HG03571 (cell line): Measurements from ENCODE around the gene TENM3.
"Not testable (repeated sequence)": the region's sequence is repeated elsewhere in the genome, so short reads cannot be mapped to it uniquely, and the experiment has no call there.

Source experiments
- ATAC-seq: cut with Tn5 transposase; IDR thresholded peaks from one replicate; pipeline ENCODE4 v1.9.1; 2021; ENCODE audit not compliant: unreplicated experiment

Gene TENM3

DNA sequence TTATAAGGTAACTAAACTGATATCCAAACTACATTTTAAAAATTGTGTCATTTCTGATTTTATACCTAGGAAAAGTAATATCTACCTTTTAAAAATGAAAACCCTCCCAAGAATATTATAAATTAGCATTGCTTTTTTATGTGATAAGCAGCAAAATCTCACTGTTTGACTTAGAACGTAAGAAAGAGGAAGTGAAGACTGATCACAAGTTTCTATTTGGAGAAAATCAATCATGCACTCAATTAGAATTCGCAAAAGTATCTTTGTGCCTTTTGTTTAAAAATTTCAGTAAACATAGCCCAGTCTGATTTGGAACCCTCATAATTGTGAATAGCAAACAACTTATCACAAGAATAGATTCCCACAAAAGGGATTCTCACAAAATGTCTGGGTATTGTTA is 142.7 kb downstream of the TENM3 start:
- ATAC-seq, result no peak

DNA sequence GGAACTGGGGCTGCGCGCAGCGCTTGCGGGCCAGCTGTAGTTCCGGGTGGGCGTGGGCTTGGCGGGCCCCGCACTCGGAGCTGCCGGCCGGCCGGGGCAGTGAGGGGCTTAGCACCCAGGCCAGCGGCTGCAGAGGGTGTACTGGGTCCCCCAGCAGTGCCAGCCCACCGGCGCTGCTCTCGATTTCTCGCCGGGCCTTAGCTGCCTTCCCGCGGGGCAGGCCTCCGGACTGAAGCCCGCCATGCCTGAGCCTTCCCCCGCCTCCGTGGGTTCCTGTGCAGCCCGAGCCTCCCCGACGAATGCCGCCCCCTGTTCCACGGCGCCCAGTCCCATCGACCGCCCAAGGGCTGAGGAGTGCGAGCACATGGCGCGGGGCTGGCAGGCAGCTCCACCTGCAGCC is 143.4 kb downstream of the TENM3 start:
- ATAC-seq, result not testable (repeated sequence)

DNA sequence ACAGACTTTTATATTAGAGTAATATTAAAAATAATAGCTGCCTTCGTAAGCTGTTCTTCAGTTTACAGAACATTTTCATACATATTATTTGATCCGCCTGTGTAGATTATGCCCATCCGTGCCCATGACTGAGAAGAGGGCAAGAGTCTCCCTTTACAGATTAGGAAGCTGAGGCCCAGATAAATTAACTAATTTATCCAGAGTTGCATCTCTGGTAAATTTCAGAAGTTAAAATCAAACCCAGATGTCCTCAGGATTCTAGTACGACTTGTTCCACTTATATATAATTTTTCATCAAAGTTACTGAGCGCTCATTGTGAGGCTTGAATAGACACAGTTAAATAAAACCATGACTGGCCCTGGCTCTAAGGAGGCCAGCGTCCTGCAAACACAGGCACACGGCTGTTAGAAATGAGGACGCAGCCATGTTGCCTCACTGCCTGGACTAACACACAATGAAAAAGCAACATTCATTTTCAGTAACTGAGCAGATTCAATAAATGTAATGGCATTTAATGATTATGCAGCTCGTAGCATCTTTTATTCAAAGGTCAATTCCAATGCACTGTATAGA is 148.0 kb downstream of the TENM3 start:
- no peak for ATAC-seq

DNA sequence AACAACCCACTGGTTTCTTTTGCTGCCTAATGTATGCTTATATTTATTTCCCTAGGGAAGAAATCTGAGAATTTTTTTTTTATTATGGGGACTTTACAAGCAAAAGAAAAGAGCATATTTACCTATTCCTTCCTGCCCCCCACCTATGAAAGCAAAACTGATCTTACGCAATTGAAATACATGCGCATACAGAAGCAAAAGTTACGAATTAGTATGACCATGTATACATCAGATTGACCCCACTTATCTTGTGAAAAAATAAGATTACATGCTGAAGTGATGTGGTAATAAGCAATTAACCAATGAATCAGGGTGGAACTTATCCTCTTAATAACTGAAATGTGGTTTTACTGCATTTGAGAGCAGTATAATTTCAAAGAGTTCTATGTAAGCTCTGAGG is 151.0 kb downstream of the TENM3 start:
- no peak for ATAC-seq

DNA sequence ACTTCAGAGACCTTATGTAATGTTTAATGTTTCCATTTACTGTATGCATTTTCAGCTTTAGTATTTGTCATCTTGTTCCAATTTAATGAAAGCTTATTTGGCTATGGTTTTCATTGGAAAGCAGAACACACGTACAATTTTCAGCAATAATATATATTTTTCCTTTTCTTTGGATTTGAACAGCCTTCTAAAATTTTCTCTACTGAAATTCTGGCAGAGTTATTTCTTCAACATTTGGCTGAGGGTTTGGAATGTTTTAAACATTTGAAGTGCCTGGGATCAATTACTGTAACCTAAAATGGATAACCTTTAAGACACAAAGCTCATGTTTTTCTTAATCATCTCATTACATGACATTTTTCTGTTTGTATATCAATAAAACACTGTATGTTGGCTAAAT is 156.9 kb downstream of the TENM3 start:
- ATAC-seq, result no peak

DNA sequence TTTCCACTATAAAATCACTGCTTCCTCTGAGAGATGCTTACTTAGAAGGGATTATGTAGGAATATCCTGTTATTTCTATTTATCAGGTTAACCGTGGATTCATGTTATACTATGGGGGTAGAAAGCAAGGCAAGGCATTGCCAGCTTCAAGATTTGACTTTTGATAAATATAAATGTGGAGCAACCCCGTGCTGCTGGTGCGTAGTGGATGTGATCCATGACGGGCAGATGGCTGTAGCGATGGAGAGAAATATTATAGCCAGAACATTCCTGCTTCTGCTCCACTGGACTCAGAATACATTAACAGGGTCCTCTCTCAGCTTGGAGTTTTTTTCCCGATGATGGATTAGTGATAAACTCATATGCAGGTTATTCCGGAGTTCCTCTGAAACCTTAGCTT is 157.6 kb downstream of the TENM3 start:
- no peak for ATAC-seq

DNA sequence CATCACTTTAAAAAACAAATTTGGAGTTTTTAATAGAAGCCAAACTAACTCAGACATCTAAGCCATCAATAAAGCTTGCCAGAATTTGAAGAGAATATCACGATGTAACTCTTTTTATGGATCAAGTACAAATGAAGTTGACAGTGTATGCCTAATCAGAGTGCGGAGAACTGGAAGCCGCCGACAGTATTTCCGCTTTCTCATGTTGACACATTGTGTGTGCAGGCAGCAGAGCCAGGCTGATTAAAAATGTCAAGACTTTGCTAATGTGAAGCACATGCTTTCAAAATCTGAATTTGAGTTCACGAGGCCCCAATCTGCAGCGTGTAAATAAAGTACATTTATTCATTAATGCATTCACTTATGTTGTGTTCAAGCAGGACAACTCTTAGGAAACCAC is 161.2 kb downstream of the TENM3 start:
- no peak for ATAC-seq

DNA sequence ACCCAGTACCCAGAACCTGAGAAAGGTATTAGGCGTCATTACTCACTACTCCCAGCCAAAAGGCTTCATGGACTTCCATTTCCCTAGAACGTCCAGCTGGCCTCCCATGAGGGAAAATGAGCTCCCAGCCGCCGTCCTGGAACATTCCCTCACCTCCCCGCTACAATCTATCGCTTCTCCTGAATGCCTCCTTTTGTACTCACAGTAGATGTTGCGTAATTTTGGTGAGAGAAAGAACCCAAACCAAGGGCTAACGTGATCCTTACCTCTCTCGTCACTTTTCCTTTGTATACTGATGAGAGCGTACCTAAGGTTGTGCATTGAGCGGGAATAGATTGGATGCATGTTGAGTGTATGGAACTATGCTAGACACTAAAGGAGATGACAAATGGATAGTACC is 161.9 kb downstream of the TENM3 start:
- ATAC-seq, result no peak

DNA sequence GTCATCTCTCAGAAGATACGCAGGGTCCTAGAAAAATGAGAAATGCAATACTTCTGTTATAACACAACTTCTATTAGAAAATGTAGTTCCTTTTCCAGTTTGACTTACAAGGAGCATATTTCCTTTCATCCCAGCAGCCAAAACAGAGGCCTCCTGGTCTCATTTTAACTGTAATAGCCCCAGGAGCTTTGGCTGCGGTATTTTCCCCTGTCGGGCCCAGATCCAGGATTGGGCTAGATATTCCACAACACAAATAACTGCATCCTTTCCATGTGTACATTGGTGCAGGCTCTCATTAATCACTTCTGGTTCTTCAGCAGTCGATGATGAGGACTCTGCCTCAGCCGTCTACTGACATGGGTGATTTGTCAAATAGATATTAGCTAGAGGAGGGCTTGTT is 166.1 kb downstream of the TENM3 start:
- ATAC-seq, result no peak

DNA sequence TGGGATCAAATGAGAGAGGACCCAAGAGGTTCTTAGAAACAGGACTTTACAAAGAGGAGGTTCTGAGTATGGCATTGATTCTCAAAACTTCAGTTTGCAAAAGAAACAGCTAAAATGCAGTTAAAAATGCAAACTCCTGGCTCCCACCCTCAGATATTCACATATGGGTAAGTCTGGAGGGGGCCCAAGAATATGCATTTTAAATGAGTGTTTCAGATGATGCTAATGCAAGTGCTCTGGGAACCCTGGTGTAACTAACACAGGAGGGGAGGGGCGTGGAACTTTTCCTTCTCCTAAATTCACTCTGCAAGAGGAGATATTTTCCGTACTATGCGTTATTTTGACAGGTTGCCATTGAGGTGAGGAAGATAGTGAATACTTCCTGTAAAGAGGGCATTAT is 168.2 kb downstream of the TENM3 start:
- ATAC-seq, result no peak

DNA sequence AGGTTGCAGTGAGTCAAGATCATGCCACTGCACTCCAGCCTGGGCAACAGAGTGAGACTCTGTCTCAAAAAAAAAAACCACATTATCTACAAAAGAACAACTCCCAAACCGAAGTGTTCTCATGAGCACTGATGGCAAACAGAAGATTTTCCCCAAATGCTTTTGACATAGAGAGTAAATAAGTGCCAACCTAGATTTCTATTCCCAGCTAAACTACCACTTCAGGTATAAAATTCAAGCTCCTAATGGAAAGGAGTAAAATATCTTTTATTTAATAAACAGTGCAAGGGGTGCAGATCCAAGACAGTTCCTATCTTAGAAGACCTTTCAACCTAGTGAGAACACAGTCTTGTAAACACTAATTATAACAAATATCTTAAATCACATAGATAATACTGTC is 170.3 kb downstream of the TENM3 start:
- ATAC-seq, result no peak

DNA sequence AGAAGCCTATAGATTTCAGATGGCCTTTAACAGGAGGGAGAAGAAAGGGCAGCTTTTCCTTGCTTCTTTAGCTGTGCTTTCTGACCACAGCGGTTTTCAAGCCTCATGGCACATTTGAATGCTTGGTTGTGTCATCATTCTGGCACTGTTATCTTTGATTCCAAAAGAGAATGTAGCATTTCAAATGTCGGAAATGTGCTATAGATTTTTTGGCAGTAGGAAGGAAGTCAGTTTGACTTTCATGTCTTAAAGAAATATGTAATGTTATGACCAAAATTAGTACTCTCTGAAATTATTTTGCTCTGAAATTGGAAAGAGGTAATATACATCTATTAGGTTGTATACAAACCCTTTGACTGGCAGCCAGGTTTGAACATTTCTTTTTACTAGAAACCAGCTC is 171.9 kb downstream of the TENM3 start:
- ATAC-seq, result no peak

DNA sequence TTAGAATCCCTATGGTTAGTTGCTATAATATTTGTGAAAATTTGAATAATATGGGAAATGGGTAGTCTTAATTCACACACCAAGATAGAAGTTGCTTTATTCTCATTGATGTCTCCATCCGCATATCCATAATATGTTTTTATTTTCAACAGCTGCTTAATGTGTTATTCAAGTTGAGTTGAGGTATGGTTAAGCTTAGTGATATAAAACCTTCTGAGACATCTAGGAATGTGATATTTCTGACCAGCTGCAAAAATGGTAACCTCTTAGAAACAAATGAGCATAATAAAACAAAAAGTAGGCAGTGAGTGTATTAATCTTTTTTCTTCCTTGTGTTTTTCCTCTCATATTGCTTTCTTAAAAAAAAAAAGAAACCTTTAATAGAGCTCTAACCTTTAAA is 172.9 kb downstream of the TENM3 start:
- ATAC-seq, result no peak

DNA sequence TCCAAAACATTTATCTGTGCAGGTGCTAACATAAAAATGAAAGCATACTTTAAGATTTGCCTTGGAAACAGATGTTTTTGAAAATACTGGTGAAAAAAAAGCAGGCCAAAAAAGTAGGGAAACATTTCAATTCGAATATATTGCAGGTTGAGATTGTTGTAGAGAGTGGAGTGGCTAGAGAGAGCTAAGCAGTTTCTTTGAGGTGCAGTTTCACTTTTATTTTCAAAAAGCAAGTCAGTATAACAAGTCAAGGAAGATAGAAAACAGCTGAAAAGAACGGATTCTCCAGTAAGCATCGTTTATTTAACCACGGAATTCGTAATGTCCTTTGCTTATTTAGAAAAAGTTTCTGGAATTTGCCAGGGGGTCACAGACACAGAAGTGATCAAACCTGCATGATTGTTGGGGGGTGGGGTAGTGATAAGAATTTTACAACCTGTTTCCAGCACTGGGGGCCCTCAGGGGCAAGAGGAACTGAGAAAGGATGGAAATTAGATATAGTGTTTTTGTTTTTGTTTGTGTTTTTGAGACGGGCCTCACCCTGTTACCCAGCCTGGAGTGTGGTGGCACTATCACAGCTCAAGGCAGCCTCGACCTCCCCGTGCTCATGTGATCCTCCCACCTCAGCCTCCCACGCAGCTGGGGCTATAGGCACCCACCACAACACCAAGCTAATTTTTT is 175.0 kb downstream of the TENM3 start:
- ATAC-seq, result no peak

DNA sequence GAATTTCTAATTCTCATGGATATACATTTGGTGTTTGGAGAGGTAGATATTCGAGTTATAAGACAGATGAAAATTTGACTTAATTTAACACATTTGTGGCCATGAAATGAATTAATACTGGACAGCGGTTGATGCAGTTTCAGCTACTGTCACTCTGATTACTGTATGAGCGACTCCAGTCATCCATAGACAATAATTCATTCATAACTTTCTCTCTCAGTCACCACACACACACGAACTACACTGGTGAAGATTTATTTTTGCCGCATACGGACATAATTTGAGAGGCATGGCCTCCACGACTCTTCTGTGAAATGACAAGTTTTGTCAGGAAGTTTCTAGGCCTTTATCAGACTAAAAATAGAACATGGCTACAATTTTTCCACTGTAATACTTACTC is 177.0 kb downstream of the TENM3 start:
- no peak for ATAC-seq

DNA sequence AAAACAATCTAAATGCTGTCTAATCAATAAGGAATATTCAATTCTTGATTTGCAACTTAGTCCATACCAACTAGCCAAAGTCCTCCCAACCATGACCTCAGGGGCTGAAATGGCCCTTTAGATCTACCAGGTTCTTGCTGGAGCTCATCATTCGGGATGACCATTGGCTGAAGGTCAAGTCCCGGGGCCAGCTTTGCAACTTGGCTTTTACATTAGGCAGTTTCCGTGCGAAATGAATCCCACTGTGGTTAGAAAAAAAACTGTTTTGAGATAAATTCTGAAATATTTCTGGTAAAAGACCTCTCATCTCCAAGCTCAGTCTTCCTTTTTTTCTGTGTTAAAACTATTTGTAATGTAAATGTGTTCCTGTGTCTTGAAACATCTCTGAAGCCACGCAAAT is 178.6 kb downstream of the TENM3 start:
- no peak for ATAC-seq

DNA sequence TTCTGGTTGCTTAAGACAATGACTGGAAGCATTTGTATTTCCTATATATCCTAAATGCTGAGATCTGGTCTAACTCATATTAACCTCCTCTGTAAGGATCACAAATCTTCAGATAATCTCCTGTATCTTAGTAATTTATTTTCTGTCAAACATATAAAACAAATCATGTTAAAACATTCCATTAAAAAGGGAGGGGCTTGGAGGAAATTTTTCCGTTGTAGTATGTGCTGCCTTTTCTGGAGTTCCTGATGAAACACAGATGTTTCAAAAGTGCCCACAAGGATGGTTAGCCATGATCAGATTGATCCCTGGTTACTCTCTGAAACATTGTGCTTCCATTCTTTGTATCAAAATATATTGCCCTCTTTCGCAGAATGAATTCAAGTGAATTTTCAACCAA is 182.1 kb downstream of the TENM3 start:
- no peak for ATAC-seq

DNA sequence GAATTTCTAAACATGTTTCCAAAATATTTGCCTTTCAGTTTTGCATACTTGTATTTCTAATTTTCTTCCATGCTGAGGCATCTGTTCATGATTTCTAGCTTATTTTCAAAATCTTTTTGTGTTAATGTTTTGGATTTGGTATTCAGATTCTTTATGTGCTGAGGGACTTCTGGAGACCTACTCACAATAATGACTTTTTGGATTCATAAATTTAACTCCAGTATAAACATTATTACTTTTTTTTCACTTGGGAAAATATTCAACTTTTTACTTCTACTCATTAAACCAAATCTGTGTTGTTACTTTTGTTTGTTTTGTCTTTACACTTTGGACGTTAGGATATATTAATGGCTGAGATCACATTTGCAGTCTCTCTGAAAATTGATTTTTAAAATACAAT is 183.7 kb downstream of the TENM3 start:
- ATAC-seq, result no peak

DNA sequence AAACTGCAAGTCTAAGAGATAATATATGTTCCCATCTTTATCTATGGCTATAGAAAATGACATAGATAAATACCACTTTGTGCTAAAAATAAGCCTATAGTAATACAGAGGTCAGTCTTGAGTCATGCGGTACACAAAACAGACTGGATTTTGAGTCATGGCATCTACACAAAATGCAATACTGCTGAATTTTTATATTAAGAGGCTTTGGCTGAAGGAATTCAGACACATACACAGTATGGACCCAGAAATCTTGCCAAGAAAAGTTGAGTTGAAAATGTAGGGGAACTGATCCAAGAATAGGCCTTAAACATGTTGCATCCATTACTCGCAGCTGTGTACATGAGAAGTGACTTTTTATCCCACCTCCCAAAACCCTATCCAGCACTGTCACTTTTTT is 184.4 kb downstream of the TENM3 start:
- ATAC-seq, result no peak

DNA sequence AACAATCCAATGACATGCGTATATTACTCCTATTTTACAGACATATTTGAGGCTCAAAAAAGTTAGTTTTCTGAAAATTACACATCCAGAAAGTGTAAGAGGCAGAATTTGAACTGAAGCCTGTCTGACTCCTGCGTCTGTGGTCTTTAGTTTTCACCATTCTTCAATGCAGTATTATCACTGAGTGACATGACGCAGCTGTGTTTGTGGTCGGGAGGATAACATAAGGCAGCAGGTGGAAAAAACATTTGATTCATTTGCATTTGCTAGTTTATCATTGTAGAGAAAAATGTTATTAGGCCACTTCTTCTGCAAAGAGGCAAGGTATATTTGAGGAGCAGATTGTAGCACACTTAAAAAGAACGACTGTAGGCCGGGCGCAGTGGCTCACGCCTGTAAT is 186.7 kb downstream of the TENM3 start:
- no peak for ATAC-seq

DNA sequence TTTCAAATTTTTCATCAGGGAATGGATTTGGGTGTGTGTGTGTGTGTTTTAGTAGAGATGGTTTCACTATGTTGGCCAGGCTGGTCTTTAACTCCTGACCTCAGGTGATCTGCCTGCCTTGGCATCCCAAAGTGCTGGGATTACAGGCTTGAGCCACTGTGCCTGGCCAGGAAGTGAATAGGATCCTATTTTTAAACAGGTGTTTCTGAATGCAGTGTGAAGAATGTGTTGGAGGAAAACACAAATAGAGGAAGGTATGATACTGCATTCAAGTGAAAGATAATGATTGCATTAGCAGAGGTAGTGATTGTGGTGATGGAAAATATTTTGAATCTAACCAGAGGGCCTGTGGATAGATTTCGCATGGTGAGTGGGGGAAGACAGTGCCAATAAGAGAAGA is 189.6 kb downstream of the TENM3 start:
- no peak for ATAC-seq

DNA sequence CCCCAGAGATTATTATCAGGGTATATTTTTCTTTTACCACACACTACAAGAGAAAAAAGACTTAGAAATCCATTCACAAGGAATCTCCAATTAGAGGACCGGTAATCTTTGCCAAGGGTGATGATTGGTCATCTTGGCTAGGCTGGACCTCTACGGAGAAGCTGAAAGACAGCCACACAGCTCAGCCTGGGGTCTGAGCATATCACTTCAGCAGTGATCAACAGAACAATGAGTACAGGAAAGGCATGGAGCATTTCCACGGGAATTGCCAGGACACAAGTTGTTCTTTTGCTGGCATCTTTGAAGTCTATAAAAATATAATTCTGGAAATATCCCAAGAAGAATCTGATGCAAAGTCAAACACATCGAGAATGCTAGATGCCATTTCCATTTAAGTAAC is 191.5 kb downstream of the TENM3 start:
- no peak for ATAC-seq

DNA sequence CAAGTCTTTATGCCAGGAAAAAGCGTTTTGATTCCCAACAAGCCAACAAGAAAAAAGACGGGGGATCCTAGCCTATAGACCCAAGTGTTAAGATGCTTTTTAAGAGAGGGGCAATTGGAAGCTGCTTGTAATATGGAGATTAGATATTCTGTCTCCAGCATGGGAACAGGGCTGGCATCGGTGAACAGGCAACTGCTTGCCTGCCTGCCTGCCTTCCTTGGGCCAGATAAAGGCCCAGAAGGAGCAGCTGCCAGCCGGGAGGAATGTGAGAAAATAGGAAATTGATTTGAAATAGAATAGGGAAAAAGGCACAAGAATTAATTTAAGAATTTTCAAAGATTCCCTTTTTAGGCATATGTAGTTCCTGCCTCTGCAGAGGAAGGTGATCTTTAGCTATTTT is 192.2 kb downstream of the TENM3 start:
- no peak for ATAC-seq
